DOHH2 (cell line): ENCODE data around the gene SCAMP2.

Experiments used
- H3F3A ChIP-seq: fragments of 200-600 bp; sonication (generic), shearing (Covaris generic); 2 replicates; pipeline ENCODE4 v1.6.0; 2016; ENCODE audit warnings: antibody characterized with exemption, mild to moderate bottlenecking; ENCODE audit not compliant: control insufficient read depth, insufficient read depth
- H3K27ac ChIP-seq: fragments of 200-600 bp; sonication (generic); 2 replicates; pipeline ENCODE4 v1.5.1; 2014; ENCODE audit warnings: low read depth, mild to moderate bottlenecking, low read length, moderate library complexity
- H3K27me3 ChIP-seq: fragments of 200-600 bp; sonication (generic); 2 replicates; pipeline ENCODE4 v1.6.1; 2014; ENCODE audit warnings: mild to moderate bottlenecking, low read length, mixed read lengths; ENCODE audit not compliant: control insufficient read depth
- H3K36me3 ChIP-seq: fragments of 200-600 bp; sonication (generic); 2 replicates; pipeline ENCODE4 v1.6.1; 2014; ENCODE audit warnings: mild to moderate bottlenecking, low read length, moderate library complexity, mixed read lengths; ENCODE audit not compliant: control insufficient read depth
- H3K4me1 ChIP-seq: fragments of 200-600 bp; sonication (generic); 2 replicates; pipeline ENCODE4 v1.6.1; 2014; ENCODE audit warnings: mild to moderate bottlenecking, low read length, mixed read lengths; ENCODE audit not compliant: control insufficient read depth
- H3K4me2 ChIP-seq: fragments of 200-600 bp; sonication (generic); 2 replicates; pipeline ENCODE4 v1.6.0; 2014; ENCODE audit warnings: mild to moderate bottlenecking, low read length, moderate library complexity
- H3K4me3 ChIP-seq: fragments of 200-600 bp; sonication (generic); 2 replicates; pipeline ENCODE4 v1.5.1; 2014; ENCODE audit warnings: mild to moderate bottlenecking, low read length, mixed read lengths
- H3K79me2 ChIP-seq: fragments of 200-600 bp; sonication (generic); 2 replicates; pipeline ENCODE4 v1.6.1; 2014; ENCODE audit warnings: mild to moderate bottlenecking, low read length, mixed read lengths; ENCODE audit not compliant: control insufficient read depth
- H3K9me2 ChIP-seq: fragments of 200-600 bp; sonication (generic); replicated peaks from 2 replicates; pipeline ENCODE4 v1.6.1; 2014; ENCODE audit warnings: mild to moderate bottlenecking, low read length, mixed read lengths; ENCODE audit not compliant: control insufficient read depth
- H3K9me3 ChIP-seq: fragments of 200-600 bp; sonication (generic); 2 replicates; pipeline ENCODE4 v1.6.1; 2014; ENCODE audit warnings: antibody characterized with exemption, low read length, mixed read lengths; ENCODE audit not compliant: control insufficient read depth, insufficient read depth
- H4K20me1 ChIP-seq: fragments of 200-600 bp; sonication (generic); 2 replicates; pipeline ENCODE4 v1.6.0; 2014; ENCODE audit warnings: low read depth, mild to moderate bottlenecking, antibody characterized with exemption, low read length, moderate library complexity; ENCODE audit not compliant: control insufficient read depth, insufficient read depth
- CTCF ChIP-seq: fragments of 200-600 bp; sonication (generic); IDR thresholded peaks from one replicate; pipeline ENCODE4 v1.5.1; 2014; ENCODE audit warnings: antibody characterized with exemption, mild to moderate bottlenecking, low read depth, low read length; ENCODE audit not compliant: poor library complexity, severe bottlenecking
- EZH2phosphoT487 ChIP-seq: fragments of 200-600 bp; sonication (generic); IDR thresholded peaks from 2 replicates; pipeline ENCODE4 v1.6.1; 2017; ENCODE audit warnings: borderline replicate concordance, mild to moderate bottlenecking, antibody characterized with exemption, low read length, moderate library complexity, mixed read lengths

The SCAMP2 gene

DNA sequence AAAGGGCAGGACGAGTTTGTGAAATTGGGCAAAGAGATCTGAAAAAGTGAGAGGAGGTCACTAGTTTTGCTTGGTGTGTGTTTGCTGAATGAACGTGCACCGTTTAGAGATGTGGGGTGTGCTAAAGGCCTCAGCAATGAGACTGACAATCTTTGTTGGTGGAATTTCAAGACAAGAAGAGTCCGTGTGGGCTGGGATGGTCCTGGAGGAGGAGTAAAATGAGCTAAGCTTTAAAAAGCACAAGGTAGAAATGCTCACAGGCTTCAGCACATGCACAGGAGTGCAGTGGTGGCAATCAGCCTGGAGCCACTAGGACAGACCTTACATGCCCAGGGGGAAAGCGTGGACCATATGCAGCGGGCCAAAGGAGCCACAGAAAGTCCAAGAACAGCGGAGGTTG lies 48.2 kb downstream of the SCAMP2 start:
- H3K4me1 ChIP-seq = peaks cover 29% of the 10 kb centered on the region
- no peaks in the 10 kb centered on the region for H3K79me2 ChIP-seq
- H3K9me3 ChIP-seq = no peaks in the 10 kb centered on the region
- no peaks in the 10 kb centered on the region for H3K9me2 ChIP-seq
- H3K27me3 ChIP-seq = peaks cover 20% of the 10 kb centered on the region
- no peaks in the 10 kb centered on the region for H4K20me1 ChIP-seq
- no peaks in the 10 kb centered on the region for H3F3A ChIP-seq
- no peaks in the 10 kb centered on the region for H3K36me3 ChIP-seq
- no peak for TF ChIP-seq EZH2phosphoT487
- no peak for TF ChIP-seq CTCF
- H3K4me2 ChIP-seq = no peak overlapping the region
- no peak overlapping the region for H3K27ac ChIP-seq
- no peak overlapping the region for H3K4me3 ChIP-seq

DNA sequence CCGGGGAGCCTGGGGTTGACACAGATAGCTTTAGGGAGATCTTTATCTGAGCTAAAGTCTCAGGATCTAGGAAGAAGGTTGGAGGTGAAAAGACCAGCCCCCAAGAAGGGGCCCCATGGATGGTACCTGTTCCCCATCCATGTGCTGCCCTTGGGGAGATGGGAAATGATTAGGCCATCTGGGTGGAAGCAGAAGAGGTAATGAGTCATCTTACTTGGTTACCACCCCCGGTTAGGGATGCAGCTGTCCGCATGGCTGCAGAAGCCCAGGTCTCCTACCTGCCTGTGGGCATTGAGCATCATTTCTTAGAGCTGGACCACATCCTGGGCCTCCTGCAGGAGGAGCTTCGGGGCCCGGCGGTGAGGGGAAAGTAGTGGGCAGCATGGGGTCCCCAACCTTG lies 49.8 kb downstream of the SCAMP2 start:
- H3K36me3 ChIP-seq = no peaks in the 10 kb centered on the region
- peaks cover 12% of the 10 kb centered on the region; the same call in 1 of the 2 replicates for H3K27me3 ChIP-seq
- H3F3A ChIP-seq = no peaks in the 10 kb centered on the region
- H3K79me2 ChIP-seq = no peaks in the 10 kb centered on the region
- H3K9me3 ChIP-seq = no peaks in the 10 kb centered on the region
- TF ChIP-seq CTCF (no peak), EZH2phosphoT487 (no peak)
- H3K4me2 ChIP-seq = no peak overlapping the region
- H3K27ac ChIP-seq = no peak overlapping the region
- H4K20me1 ChIP-seq = no peaks in the 10 kb centered on the region
- no peak overlapping the region for H3K4me3 ChIP-seq
- H3K4me1 ChIP-seq = peaks cover 45% of the 10 kb centered on the region
- H3K9me2 ChIP-seq = no peaks in the 10 kb centered on the region

DNA sequence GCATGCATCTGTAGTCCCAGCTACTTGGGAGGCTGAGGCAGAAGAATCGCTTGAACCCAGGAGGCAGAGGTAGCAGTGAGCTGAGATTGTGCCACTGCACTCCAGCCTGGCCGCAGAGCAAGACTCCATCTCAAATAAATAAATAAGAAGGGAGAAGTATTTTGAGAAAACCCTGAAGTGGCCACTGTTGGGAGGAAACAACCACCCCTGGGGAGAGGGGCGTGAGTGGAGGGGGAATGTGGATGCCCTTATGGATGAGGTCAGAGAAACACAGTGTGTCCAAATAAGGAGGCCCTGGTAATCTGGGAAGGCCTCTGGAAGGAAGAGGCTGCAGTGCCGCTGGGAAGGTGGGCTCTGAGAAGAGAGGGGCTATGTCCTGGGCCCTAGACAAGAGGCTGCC lies 50.9 kb downstream of the SCAMP2 start:
- H3K9me2 ChIP-seq = no peaks in the 10 kb centered on the region
- H3K4me1 ChIP-seq = peaks cover 51% of the 10 kb centered on the region
- no peak overlapping the region for H3K27ac ChIP-seq
- H3F3A ChIP-seq = no peaks in the 10 kb centered on the region
- H3K27me3 ChIP-seq = peaks cover 8% of the 10 kb centered on the region; the same call in 1 of the 2 replicates
- H3K9me3 ChIP-seq = no peaks in the 10 kb centered on the region
- no peaks in the 10 kb centered on the region for H3K36me3 ChIP-seq
- no peak for TF ChIP-seq EZH2phosphoT487
- TF ChIP-seq CTCF = no peak
- H4K20me1 ChIP-seq = no peaks in the 10 kb centered on the region
- no peaks in the 10 kb centered on the region for H3K79me2 ChIP-seq
- H3K4me2 ChIP-seq = no peak overlapping the region
- H3K4me3 ChIP-seq = no peak overlapping the region

DNA sequence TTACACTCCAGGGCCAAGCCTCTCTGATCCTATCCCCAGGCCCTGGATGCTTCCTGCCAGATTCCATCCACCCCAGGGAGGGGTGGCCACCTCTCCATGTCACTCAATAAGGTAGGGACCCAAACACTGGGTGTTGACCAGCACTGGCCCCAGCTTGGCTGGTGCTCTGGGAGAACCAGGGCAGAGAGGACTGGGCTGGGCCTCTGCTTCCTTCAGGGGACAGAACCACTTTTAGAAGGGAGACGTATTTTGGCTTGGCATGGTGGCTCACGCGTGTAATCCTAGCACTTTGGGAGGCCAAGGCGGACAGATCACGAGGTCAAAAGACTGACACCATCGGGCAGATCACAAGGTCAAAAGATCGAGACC lies 51.4 kb downstream of the SCAMP2 start:
- no peaks in the 10 kb centered on the region for H3K9me2 ChIP-seq
- no peaks in the 10 kb centered on the region for H4K20me1 ChIP-seq
- H3K4me1 ChIP-seq = peaks cover 55% of the 10 kb centered on the region
- H3K4me3 ChIP-seq = peak overlapping the region; percentile 64
- H3K27me3 ChIP-seq = peaks cover 4% of the 10 kb centered on the region; the same call in 1 of the 2 replicates
- no peaks in the 10 kb centered on the region for H3K36me3 ChIP-seq
- no peaks in the 10 kb centered on the region for H3K9me3 ChIP-seq
- peak overlapping the region; percentile 64 for H3K27ac ChIP-seq
- TF ChIP-seq EZH2phosphoT487 (no peak), CTCF (no peak)
- H3K4me2 ChIP-seq = peak overlapping the region; percentile 78
- 0 out of 2 replicates have a peak, but pooled peaks cover 2% of the 10 kb centered on the region for H3F3A ChIP-seq
- no peaks in the 10 kb centered on the region for H3K79me2 ChIP-seq
